Naive thymus-derived CD4-positive, alpha-beta T cell (primary cell): Measurements from ENCODE around the gene SPTLC1. TPM values are rescaled to one million over a fixed set of nuclear protein-coding genes. Genes with fewer than 3 reads are reported as not detected.
"Not testable (repeated sequence)": the region's sequence is repeated elsewhere in the genome, so short reads cannot be mapped to it uniquely, and the experiment has no call there.

Experiments
- ATAC-seq: fragments of 150-1000 bp; cut with Tn5 transposase; 2 replicates; pipeline ENCODE4 v1.10.0; 2021; ENCODE audit warnings: mild to moderate bottlenecking, moderate library complexity
- CTCF ChIA-PET: fragments of 350-600 bp; sonication (Branson Sonifier 250); formaldehyde crosslinking; loops from one replicate; lab custom pipeline; 2021; ENCODE audit warnings: antibody characterized with exemption; lab: Charles Lee
- POLR2A ChIA-PET: fragments of 350-600 bp; sonication (Branson Sonifier 250); formaldehyde crosslinking; loops from one replicate; lab custom pipeline; 2021; ENCODE audit warnings: antibody characterized with exemption, inconsistent platforms; lab: Charles Lee
- DNase-seq, 9 donors: peaks; one replicate each; pipeline versions ENCODE4 v3.0.0 to v3.0.0-alpha.2; 2020 to 2022; ENCODE audit warnings: mixed read lengths in 1 of 9
- H3K27ac ChIP-seq: one replicate; pipeline ENCODE4 v1.7.0; 2013; ENCODE audit warnings: mild to moderate bottlenecking, low read depth, low read length, moderate library complexity
- H3K27me3 ChIP-seq, 2 donors: one replicate each; pipeline ENCODE4 v1.7.0; 2013; ENCODE audit warnings: low read length in 2 of 2, mild to moderate bottlenecking in 2 of 2, moderate library complexity in 2 of 2; ENCODE audit not compliant: control insufficient read depth in 2 of 2, insufficient read depth in 2 of 2
- H3K36me3 ChIP-seq, 3 experiments: 1 replicate in 2 of 3; 2 replicates in 1 of 3; pipeline ENCODE4 v1.7.0; 2013; ENCODE audit warnings: low read length in 3 of 3, mild to moderate bottlenecking in 3 of 3, moderate library complexity in 1 of 3; ENCODE audit not compliant: insufficient read depth in 3 of 3, control insufficient read depth in 2 of 3
- H3K4me1 ChIP-seq, 2 donors: one replicate each; pipeline ENCODE4 v1.7.0; 2013; ENCODE audit warnings: low read length in 2 of 2, mild to moderate bottlenecking in 2 of 2, moderate library complexity in 1 of 2; ENCODE audit not compliant: control insufficient read depth in 2 of 2, insufficient read depth in 2 of 2
- H3K4me3 ChIP-seq: 2 replicates; pipeline ENCODE4 v1.7.0; 2013; ENCODE audit warnings: mild to moderate bottlenecking, low read length
- H3K9me3 ChIP-seq, 3 experiments: 1 replicate in 2 of 3; 2 replicates in 1 of 3; pipeline ENCODE4 v1.7.0; 2013; ENCODE audit warnings: low read length in 3 of 3; ENCODE audit not compliant: control insufficient read depth in 2 of 3
- H3K27ac Mint-ChIP-seq, 9 donors: one replicate each; pipeline ENCODE4 v1.8.0; 2020 to 2022; ENCODE audit warnings: mixed read lengths in 9 of 9, mild to moderate bottlenecking in 8 of 9, moderate library complexity in 5 of 9, inconsistent platforms in 2 of 9
- H3K27me3 Mint-ChIP-seq, 5 donors: one replicate each; pipeline ENCODE4 v1.8.0; 2021 to 2022; ENCODE audit warnings: mixed read lengths in 5 of 5, mild to moderate bottlenecking in 1 of 5
- H3K36me3 Mint-ChIP-seq, 5 donors: one replicate each; pipeline ENCODE4 v1.8.0; 2020 to 2022; ENCODE audit warnings: mixed read lengths in 5 of 5, mild to moderate bottlenecking in 3 of 5, inconsistent platforms in 1 of 5
- H3K4me1 Mint-ChIP-seq, 7 donors: one replicate each; pipeline ENCODE4 v1.8.0; 2020 to 2022; ENCODE audit warnings: mixed read lengths in 7 of 7, mild to moderate bottlenecking in 3 of 7, inconsistent platforms in 1 of 7
- H3K4me3 Mint-ChIP-seq, 10 donors: one replicate each; pipeline ENCODE4 v1.8.0; 2020 to 2022; ENCODE audit warnings: mild to moderate bottlenecking in 10 of 10, mixed read lengths in 10 of 10, moderate library complexity in 6 of 10, inconsistent platforms in 2 of 10
- H3K9me3 Mint-ChIP-seq, 11 donors: one replicate each; pipeline ENCODE4 v1.8.0; 2020 to 2022; ENCODE audit warnings: mixed read lengths in 11 of 11, mild to moderate bottlenecking in 4 of 11, inconsistent platforms in 1 of 11, moderate library complexity in 1 of 11
- intact Hi-C, 2 donors: fragments of 100-400 bp; cut with micrococcal nuclease; formaldehyde crosslinking; loops; one replicate each; pipeline ENCODE4 v1.15.1; 2023
- polyA plus RNA-seq, 2 donors: library from polyadenylated mRNA; unstranded; fragments of 300-500 nt; fragmentation: Illumina TruSeq; gene quantifications; one replicate each; pipeline ENCODE4 v1.2.3, GENCODE V29; 2021
- total RNA-seq, 6 experiments: library from RNA in 5 of 6; stranded (reverse) in 5 of 6; gene quantifications; 1 replicate in 5 of 6; 2 replicates in 1 of 6; pipeline ENCODE4 v1.2.3 and lab custom pipeline; 2021 to 2026

Gene SPTLC1
- total and polyA plus RNA-seq, 7 experiments from 2014 or later, result 45.6 to 64.0 (median 50.6) TPM

DNA sequence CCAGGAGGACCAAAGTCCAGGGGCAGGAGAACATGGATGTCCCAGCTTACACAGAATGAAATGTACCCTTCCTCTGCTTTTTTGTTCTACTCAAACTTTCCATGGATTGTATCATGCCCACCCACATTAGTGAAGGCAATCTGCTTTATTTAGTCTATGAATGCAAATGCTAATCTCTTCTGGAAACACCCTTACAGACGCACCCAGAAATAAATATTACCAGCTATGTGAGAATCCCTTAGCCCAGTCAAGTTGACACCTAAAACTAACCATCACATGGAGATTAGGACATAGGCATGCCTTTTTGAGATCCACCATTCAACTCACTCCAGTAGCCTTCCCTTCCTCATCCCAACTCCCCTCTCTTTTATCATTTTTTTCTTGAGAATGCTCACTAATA, 6.1 kb upstream of the SPTLC1 start:
- Histone ChIP-seq H3K4me1 (peaks cover under 1% of the 10 kb centered on the region in 2 donors), H3K4me3 (no peak overlapping the region), H3K27me3 (no peaks in the 10 kb centered on the region), H3K9me3 (no peaks in the 10 kb centered on the region), H3K36me3 (no peaks in the 10 kb centered on the region), H3K27ac (no peak overlapping the region)
- no peaks in the 10 kb centered on the region for H3K9me3 Mint-ChIP-seq
- ChIA-PET POLR2A (no interaction called here), CTCF (no interaction called here)
- intact Hi-C loops, result no loop called here
- no peak overlapping the region for H3K27ac Mint-ChIP-seq
- DNase-seq, result no peak
- H3K27me3 Mint-ChIP-seq, result peaks cover 4 to 21% (median 7%) of the 10 kb centered on the region in 5 donors
- peaks cover 0 to 6% (median 2%) of the 10 kb centered on the region in 7 donors for H3K4me1 Mint-ChIP-seq
- no peak for ATAC-seq
- H3K36me3 Mint-ChIP-seq, result no peaks in the 10 kb centered on the region
- H3K4me3 Mint-ChIP-seq, result no peak overlapping the region

DNA sequence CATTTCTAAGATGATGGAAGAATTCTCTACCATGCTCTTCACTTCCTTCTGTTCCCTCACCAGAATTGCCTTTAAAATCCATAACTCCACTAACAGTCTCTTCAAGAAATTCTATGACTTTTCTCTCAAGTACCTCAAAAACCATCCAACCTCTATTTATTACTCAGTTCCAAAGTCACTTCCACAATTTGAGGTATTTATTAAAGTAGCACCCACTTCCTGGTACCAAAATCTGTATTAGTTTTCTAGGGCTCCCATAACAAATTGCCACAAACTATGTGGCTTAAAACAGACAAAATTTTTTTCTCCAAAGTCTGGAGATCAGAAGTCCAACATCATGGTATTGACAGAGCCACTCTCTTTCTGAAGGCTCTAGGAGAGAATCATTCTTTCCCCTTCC, 4.9 kb upstream of the SPTLC1 start:
- peaks cover 3 to 6% of the 10 kb centered on the region in 2 donors for H3K4me1 ChIP-seq
- Mint-ChIP-seq H3K36me3 (no peaks in the 10 kb centered on the region), H3K27ac (no peak overlapping the region), H3K4me3 (no peak overlapping the region), H3K4me1 (peaks cover 0 to 15% (median 10%) of the 10 kb centered on the region in 7 donors), H3K27me3 (peaks cover 4 to 20% (median 7%) of the 10 kb centered on the region in 5 donors), H3K9me3 (peaks cover 0 to 2% (median 0%) of the 10 kb centered on the region in 11 donors)
- ATAC-seq (no peak), DNase-seq (no peak)
- peaks cover 0 to under 1% (median 0%) of the 10 kb centered on the region in 3 experiments for H3K36me3 ChIP-seq
- POLR2A ChIA-PET, result no interaction called here
- no peaks in the 10 kb centered on the region for H3K9me3 ChIP-seq
- no peaks in the 10 kb centered on the region for H3K27me3 ChIP-seq
- intact Hi-C loops, result no loop called here
- CTCF ChIA-PET, result no interaction called here
- H3K27ac ChIP-seq, result no peak overlapping the region
- H3K4me3 ChIP-seq, result no peak overlapping the region

DNA sequence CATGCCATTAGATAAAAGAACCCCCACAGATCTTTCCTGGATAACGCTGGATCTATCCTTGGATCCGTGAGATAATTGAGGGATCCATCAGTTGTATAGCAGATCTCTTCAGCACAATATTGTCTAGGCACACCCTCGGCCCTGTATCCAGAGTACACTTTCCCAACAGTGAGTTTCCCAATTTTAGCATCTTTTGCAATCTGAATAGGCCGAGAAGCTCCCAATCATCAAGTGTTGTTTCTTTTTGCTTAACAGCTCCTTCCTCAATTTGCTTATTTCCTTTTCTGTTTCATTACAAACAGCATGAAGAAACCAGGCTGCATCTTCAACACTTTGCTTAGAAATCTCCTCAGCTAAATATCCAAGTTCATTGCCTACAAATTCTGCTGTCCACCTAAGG, 4.4 kb upstream of the SPTLC1 start:
- peaks cover 0 to 19% (median 12%) of the 10 kb centered on the region in 7 donors for H3K4me1 Mint-ChIP-seq
- no peak overlapping the region for H3K4me3 Mint-ChIP-seq
- ChIA-PET POLR2A (no interaction called here), CTCF (no interaction called here)
- DNase-seq (no peak), ATAC-seq (no peak)
- Histone ChIP-seq H3K27ac (no peak overlapping the region), H3K4me3 (no peak overlapping the region), H3K36me3 (peaks cover 0 to 5% (median 0%) of the 10 kb centered on the region in 3 experiments), H3K4me1 (peaks cover 3 to 6% of the 10 kb centered on the region in 2 donors), H3K27me3 (no peaks in the 10 kb centered on the region), H3K9me3 (no peaks in the 10 kb centered on the region)
- intact Hi-C loops, result loop anchor here (5.0 to 10.0 kb wide), 3 partner anchors 175 to 978 kb away; partner anchors contain the start of genes CARD19 (in 1 of the 2), IARS1 (in 1 of the 2) and NFIL3 (in 1 of the 2)
- no peak overlapping the region for H3K27ac Mint-ChIP-seq
- peaks cover 4 to 18% (median 7%) of the 10 kb centered on the region in 5 donors for H3K27me3 Mint-ChIP-seq
- no peaks in the 10 kb centered on the region for H3K36me3 Mint-ChIP-seq
- peaks cover 0 to 2% (median 0%) of the 10 kb centered on the region in 11 donors for H3K9me3 Mint-ChIP-seq

DNA sequence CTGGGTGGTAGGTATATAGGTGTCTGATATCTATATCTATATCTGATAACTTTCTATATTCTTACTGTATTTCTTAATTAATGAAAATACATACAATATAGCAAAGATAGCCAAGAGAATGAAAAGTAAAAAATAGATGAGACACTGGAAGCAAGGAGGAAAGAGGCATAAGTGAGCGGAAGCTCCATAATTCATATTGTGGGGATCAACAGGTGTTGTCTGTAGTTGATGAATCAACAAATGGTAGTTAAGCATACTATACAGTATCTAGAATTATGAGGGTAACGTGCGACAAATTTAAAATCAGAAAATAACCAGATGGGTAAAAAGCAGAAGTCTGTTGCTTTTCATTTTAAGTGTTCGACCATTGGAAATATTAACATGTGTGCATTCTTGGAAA, 7.1 kb downstream of the SPTLC1 start:
- no peaks in the 10 kb centered on the region for H3K27me3 Mint-ChIP-seq
- peaks cover 0 to 2% of the 10 kb centered on the region in 2 donors for H3K4me1 ChIP-seq
- H3K4me1 Mint-ChIP-seq, result peaks cover 17 to 35% (median 32%) of the 10 kb centered on the region in 7 donors
- H3K27ac Mint-ChIP-seq, result no peak overlapping the region
- H3K4me3 ChIP-seq, result no peak overlapping the region
- H3K9me3 Mint-ChIP-seq, result peaks cover 0 to 4% (median 0%) of the 10 kb centered on the region in 11 donors
- ChIA-PET CTCF (no interaction called here), POLR2A (interaction anchor here (0.6 kb wide), 1 partner anchor 273 kb away, joined by 4 read pairs; no protein-coding TSS in a partner anchor)
- peaks cover 20 to 56% (median 28%) of the 10 kb centered on the region in 5 donors for H3K36me3 Mint-ChIP-seq
- peaks cover 0 to 49% (median 3%) of the 10 kb centered on the region in 3 experiments for H3K36me3 ChIP-seq
- DNase-seq, result no peak
- H3K4me3 Mint-ChIP-seq, result no peak overlapping the region
- no peak for ATAC-seq
- no peaks in the 10 kb centered on the region for H3K9me3 ChIP-seq
- no peak overlapping the region for H3K27ac ChIP-seq
- intact Hi-C loops, result no loop called here
- H3K27me3 ChIP-seq, result no peaks in the 10 kb centered on the region

DNA sequence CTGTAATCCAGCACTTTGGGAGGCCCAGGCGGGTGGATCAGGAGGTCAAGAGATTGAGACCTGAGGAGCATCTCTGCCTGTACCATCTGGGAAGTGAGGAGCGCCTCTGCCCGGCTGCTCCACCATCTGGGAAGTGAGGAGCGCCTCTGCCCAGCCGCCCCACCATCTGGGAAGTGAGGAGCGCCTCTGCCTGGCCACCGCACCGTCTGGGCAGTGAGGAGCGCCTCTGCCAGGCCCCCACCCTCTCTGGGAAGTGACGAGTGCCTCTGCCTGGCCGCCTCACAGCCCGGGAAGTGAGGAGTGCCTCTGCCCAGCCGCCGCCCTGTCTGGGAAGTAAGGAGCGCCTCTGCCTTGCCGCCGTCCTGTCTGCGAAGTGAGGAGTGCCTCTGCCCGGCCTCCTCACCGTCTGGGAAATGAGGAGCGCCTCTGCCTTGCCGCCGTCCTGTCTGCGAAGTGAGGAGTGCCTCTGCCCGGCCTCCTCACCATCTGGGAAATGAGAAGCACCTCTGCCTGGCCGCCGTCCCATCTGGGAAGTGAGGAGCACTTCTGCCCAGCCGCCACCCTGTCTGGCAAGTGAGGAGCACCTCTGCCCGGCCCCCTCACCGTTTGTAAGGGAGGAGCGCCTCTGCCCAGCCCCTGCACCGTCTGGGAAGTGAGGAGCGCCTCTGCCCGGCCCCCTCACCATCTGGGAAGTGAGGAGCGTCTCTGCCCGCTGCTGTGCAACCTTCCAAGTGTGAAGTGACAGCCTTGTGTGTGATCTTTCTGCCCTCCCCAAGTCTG, 9.6 kb downstream of the SPTLC1 start:
- H3K9me3 ChIP-seq, H3K4me1 ChIP-seq, H3K4me3 ChIP-seq, H3K9me3 Mint-ChIP-seq, H3K27ac Mint-ChIP-seq, CTCF ChIA-PET, ATAC-seq, intact Hi-C loops, H3K27me3 ChIP-seq, H3K4me3 Mint-ChIP-seq, POLR2A ChIA-PET, H3K27ac ChIP-seq, DNase-seq, H3K27me3 Mint-ChIP-seq: not testable (repeated sequence)
- peaks cover 10 to 30% (median 25%) of the 10 kb centered on the region in 7 donors for H3K4me1 Mint-ChIP-seq
- H3K36me3 Mint-ChIP-seq, result peaks cover 20 to 61% (median 46%) of the 10 kb centered on the region in 5 donors
- peaks cover 0 to 35% (median 0%) of the 10 kb centered on the region in 3 experiments for H3K36me3 ChIP-seq

DNA sequence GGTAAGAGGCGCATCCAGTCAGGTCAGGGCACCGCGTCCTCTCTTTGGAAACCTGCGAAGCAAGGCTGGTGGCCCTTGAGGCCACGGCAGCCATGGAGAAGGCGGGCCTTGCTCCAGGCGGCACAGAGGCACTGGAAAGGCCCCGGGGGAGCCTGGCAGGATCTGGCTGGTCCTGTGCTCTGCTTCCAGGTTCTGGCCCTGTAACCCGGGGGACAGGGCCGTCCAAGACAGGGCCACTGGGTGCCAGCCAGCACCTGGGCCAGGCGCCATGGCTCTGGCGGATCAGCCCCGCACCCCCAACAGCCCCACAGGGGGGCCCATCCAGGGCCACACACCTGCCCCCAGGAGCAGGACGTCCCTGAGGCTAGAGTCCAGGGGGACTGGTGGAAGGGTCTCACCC, 11.6 kb downstream of the SPTLC1 start:
- POLR2A ChIA-PET, H3K4me1 ChIP-seq, H3K4me3 ChIP-seq, H3K4me3 Mint-ChIP-seq, H3K27ac Mint-ChIP-seq, CTCF ChIA-PET, H3K9me3 Mint-ChIP-seq, intact Hi-C loops, H3K27me3 Mint-ChIP-seq, DNase-seq, ATAC-seq, H3K27ac ChIP-seq, H3K9me3 ChIP-seq, H3K27me3 ChIP-seq: not testable (repeated sequence)
- peaks cover 20 to 65% (median 44%) of the 10 kb centered on the region in 5 donors for H3K36me3 Mint-ChIP-seq
- peaks cover 0 to 25% (median 0%) of the 10 kb centered on the region in 3 experiments for H3K36me3 ChIP-seq
- peaks cover 8 to 33% (median 27%) of the 10 kb centered on the region in 7 donors for H3K4me1 Mint-ChIP-seq
